NB4 (cell line): ENCODE data around the gene ZNF763.

Source experiments
- POLR2A ChIP-seq: IDR thresholded peaks from 2 replicates; pipeline ENCODE4 v1.6.1; 2011; ENCODE audit warnings: mild to moderate bottlenecking; ENCODE audit not compliant: insufficient read length; ENCODE audit errors: extremely low read depth
- TF ChIP-seq, protein P1 (sequence below): IDR thresholded peaks from one replicate; pipeline ENCODE4 v1.5.1; 2012; ENCODE audit warnings: low read depth, low read length
- TF ChIP-seq, protein P2 (sequence below): IDR thresholded peaks from 2 replicates; pipeline ENCODE4 v1.6.1; 2011; ENCODE audit warnings: low read depth, low read length

DNA sequence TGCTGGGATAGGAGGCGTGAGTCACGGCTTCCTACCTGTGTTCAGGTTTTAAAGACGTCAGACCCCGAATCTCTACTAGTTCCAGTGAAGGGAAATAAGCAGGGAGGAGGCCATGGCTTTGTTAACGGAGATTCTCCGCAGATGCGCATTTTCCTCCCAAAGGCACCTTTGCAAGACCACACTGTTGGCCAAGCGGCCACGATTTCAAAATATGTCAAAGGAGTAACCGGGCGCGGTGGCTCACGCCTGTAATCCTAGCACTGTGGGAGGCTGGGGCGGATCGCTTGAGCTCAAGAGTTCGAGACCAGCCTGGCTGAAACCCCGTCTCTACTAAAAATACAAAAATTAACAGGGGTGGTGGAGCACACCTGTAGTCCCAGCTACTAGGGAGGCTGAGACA lies 21.9 kb downstream of the ZNF763 start:
- TF ChIP-seq, protein P1, sequence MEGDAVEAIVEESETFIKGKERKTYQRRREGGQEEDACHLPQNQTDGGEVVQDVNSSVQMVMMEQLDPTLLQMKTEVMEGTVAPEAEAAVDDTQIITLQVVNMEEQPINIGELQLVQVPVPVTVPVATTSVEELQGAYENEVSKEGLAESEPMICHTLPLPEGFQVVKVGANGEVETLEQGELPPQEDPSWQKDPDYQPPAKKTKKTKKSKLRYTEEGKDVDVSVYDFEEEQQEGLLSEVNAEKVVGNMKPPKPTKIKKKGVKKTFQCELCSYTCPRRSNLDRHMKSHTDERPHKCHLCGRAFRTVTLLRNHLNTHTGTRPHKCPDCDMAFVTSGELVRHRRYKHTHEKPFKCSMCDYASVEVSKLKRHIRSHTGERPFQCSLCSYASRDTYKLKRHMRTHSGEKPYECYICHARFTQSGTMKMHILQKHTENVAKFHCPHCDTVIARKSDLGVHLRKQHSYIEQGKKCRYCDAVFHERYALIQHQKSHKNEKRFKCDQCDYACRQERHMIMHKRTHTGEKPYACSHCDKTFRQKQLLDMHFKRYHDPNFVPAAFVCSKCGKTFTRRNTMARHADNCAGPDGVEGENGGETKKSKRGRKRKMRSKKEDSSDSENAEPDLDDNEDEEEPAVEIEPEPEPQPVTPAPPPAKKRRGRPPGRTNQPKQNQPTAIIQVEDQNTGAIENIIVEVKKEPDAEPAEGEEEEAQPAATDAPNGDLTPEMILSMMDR, result no peak
- TF ChIP-seq POLR2A, result no peak
- TF ChIP-seq, protein P2, sequence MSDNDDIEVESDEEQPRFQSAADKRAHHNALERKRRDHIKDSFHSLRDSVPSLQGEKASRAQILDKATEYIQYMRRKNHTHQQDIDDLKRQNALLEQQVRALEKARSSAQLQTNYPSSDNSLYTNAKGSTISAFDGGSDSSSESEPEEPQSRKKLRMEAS, result no peak
